Cardiac muscle cell (in vitro differentiated cells and primary cell): ENCODE results near the gene OARD1. TPM values are rescaled to one million over a fixed set of nuclear protein-coding genes. Genes with fewer than 3 reads are reported as not detected.

Source experiments
- DNase-seq, 2 donors: peaks; one replicate each; pipeline versions ENCODE4 v3.0.0 to v3.0.0-alpha.2; 2010 to 2017; ENCODE audit warnings: low read depth in 1 of 2, low spot score in 1 of 2
- H3K27ac ChIP-seq: fragments of 200-600 bp; sonication (generic); 2 replicates; pipeline ENCODE4 v1.5.1; 2016
- H3K27me3 ChIP-seq: fragments of 200-600 bp; sonication (generic); 2 replicates; pipeline ENCODE4 v1.6.0; 2016; ENCODE audit warnings: control low read depth
- H3K36me3 ChIP-seq: fragments of 200-600 bp; sonication (generic); 2 replicates; pipeline ENCODE4 v1.5.1; 2016; ENCODE audit warnings: control low read depth
- H3K4me1 ChIP-seq: fragments of 200-600 bp; sonication (generic); 2 replicates; pipeline ENCODE4 v1.8.1; 2017; ENCODE audit warnings: low read depth, mild to moderate bottlenecking, mixed run types
- H3K4me3 ChIP-seq: fragments of 200-600 bp; sonication (generic); 2 replicates; pipeline ENCODE4 v1.5.1; 2016; ENCODE audit warnings: mild to moderate bottlenecking
- H3K9me3 ChIP-seq: fragments of 200-600 bp; sonication (generic); 2 replicates; pipeline ENCODE4 v1.5.1; 2017; ENCODE audit warnings: low read depth, mild to moderate bottlenecking, control low read depth
- polyA plus RNA-seq: library from polyadenylated mRNA; unstranded; fragments of >200 nt; fragmentation: Nextera tagmentation; extraction: Ambion mirVana; gene quantifications from 2 replicates; pipeline ENCODE4 v1.2.1, GENCODE V29; 2016
- total RNA-seq: library from RNA; depleted of rRNA; stranded (reverse); fragments of >200 nt; gene quantifications from 2 replicates; pipeline ENCODE4 v1.2.3, GENCODE V29; 2016
- TF ChIP-seq, protein P1 (sequence below): IDR thresholded peaks from 2 replicates; pipeline ENCODE4 v1.5.1; 2012; ENCODE audit warnings: low read depth, mild to moderate bottlenecking, low read length

The OARD1 gene
- total and polyA plus RNA-seq, 2 experiments from 2014 or later: 27.5 to 56.3 TPM

DNA sequence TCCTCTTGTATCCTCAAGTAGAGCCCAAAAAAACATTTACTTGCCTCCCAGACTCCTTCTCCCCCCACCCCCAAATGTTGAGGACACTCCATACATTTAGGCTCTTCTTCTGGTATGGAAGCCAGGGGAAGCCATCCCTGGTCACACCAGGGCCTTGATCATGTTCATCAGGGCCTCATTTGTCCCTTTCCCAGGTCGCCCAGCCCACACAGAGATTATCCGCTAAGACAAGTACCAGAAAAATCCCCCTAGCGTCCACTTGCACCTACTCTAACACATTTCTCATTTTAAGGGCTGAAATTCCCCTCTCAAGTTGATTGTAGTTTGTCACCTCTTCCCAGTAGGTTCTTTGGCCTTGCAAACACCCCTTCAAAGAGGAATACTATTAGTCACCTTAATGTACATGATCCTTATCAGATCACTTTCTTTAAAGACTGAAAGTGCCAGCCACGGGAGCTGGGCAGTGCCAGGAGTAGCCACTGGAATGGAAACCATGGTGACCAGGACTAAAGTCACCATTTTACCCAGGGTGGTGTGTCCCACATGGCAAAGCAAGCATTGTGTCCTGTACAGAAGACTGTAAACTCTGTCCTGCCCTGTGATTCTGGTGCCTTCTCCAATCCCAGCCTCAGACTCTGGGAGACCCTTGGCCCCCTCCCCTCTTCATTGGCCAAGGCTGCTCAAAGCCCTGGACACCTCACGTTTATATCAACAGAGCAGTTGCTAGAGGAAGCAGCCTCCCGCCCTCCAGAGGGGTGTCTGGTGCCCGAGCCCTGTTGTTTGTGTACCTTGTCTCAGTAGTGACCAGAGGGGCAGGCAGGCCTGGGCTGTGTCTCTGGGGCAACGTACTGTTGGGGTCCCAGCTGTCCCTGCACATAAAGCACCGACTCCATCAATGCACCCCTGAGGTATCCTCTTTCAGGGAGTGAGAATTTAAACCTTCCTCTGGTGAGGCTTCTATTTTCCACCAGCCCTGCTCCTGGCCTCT is 24.1 kb downstream of the OARD1 start:
- no peak for DNase-seq
- Histone ChIP-seq H3K27me3 (no peaks in the 10 kb centered on the region), H3K4me3 (no peak overlapping the region), H3K4me1 (peaks cover 72% of the 10 kb centered on the region), H3K9me3 (no peaks in the 10 kb centered on the region), H3K36me3 (no peaks in the 10 kb centered on the region), H3K27ac (peak overlapping the region; percentile 96)
- TF ChIP-seq, protein P1, sequence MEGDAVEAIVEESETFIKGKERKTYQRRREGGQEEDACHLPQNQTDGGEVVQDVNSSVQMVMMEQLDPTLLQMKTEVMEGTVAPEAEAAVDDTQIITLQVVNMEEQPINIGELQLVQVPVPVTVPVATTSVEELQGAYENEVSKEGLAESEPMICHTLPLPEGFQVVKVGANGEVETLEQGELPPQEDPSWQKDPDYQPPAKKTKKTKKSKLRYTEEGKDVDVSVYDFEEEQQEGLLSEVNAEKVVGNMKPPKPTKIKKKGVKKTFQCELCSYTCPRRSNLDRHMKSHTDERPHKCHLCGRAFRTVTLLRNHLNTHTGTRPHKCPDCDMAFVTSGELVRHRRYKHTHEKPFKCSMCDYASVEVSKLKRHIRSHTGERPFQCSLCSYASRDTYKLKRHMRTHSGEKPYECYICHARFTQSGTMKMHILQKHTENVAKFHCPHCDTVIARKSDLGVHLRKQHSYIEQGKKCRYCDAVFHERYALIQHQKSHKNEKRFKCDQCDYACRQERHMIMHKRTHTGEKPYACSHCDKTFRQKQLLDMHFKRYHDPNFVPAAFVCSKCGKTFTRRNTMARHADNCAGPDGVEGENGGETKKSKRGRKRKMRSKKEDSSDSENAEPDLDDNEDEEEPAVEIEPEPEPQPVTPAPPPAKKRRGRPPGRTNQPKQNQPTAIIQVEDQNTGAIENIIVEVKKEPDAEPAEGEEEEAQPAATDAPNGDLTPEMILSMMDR: no peak

DNA sequence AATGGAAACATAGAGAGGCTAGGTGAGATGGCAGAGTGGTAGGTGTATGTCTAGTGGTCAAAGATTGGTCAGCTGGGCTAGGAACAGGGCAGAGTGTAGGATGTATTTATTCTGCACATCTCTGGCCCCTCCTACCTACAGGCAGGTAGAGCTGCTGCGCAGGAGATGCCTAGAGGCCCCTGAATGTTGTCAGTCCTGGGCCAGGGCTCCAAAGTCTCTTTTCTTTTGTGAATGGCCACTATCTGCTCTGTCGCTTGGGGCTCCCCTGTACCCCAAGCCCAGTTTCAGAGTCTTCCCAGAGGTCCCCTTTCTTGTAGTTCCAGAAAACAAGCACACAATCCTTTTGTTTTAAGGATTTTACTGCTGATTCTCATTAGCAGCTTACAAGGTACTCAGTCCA is 24.9 kb downstream of the OARD1 start:
- Histone ChIP-seq H3K4me3 (no peak overlapping the region), H3K27ac (peak overlapping the region; percentile 96), H3K27me3 (no peaks in the 10 kb centered on the region), H3K9me3 (no peaks in the 10 kb centered on the region), H3K4me1 (peaks cover 66% of the 10 kb centered on the region), H3K36me3 (no peaks in the 10 kb centered on the region)
- DNase-seq: no peak
- TF ChIP-seq, protein P1: no peak

DNA sequence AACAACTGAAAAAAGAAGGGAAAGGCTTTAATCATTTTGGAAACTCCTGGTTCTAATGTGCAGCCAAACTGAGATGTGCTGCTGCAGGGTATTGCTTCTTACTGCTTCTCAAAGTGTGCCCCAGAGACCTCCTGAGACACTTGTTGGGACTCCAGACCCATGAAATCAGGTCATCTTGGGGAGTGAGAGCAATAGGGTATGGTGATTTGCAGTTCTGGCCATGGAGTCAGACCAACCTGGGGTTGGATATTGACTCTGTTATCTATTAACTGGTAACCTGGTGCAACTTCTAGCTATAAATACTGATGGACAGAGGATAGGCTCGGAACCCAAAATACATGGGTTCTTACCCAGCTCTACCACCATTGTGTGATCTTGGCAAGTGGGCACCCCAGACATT is 26.1 kb downstream of the OARD1 start:
- H3K36me3 ChIP-seq: no peaks in the 10 kb centered on the region
- TF ChIP-seq, protein P1: no peak
- H3K27me3 ChIP-seq: no peaks in the 10 kb centered on the region
- no peaks in the 10 kb centered on the region for H3K9me3 ChIP-seq
- DNase-seq: no peak
- H3K27ac ChIP-seq: peak overlapping the region; percentile 77
- H3K4me3 ChIP-seq: no peak overlapping the region
- peaks cover 58% of the 10 kb centered on the region for H3K4me1 ChIP-seq

DNA sequence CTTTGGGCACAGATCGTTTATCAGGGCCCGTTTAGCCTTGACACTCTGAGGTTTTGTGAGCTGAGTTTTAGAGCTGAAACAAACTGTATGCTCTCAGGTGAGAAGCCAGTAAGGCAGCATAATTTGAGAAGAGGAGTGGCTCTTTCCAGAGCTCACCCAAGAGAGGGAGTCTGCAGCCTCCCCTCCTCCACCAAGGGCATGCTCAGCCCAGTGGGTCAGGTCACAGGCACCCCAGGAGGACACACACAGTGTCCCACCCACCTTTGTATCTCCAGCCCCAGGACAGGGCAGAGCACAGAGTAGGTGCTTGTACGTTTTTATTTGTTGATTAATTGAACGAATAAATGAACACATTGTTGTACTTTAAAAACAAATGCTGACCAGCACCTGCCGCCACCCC is 26.5 kb downstream of the OARD1 start:
- Histone ChIP-seq H3K27ac (peak overlapping the region; percentile 77), H3K4me1 (peaks cover 58% of the 10 kb centered on the region)

GRCh38 chr6:41043151-41043550 is 29.0 kb downstream of the OARD1 start:
- no peak overlapping the region for H3K4me3 ChIP-seq
- no peak for DNase-seq
- no peaks in the 10 kb centered on the region for H3K9me3 ChIP-seq
- peaks cover 43% of the 10 kb centered on the region for H3K4me1 ChIP-seq
- H3K36me3 ChIP-seq: no peaks in the 10 kb centered on the region
- H3K27ac ChIP-seq: no peak overlapping the region
- H3K27me3 ChIP-seq: no peaks in the 10 kb centered on the region
- TF ChIP-seq, protein P1: no peak

More for the DNA sequence above, 26.5 kb downstream of the OARD1 start:
- Histone ChIP-seq H3K27me3 (no peaks in the 10 kb centered on the region), H3K9me3 (no peaks in the 10 kb centered on the region), H3K4me3 (no peak overlapping the region), H3K36me3 (no peaks in the 10 kb centered on the region)
- no peak for DNase-seq
- TF ChIP-seq, protein P1: no peak
